IPS-11a (cell line): Measurements from ENCODE around the gene ACIN1.
"Not testable (repeated sequence)": the region's sequence is repeated elsewhere in the genome, so short reads cannot be mapped to it uniquely, and the experiment has no call there.

ENCODE experiments used
- H3K4me3 ChIP-seq: one replicate; pipeline ENCODE4 v1.5.1; 2013; ENCODE audit warnings: low read depth, low read length, control low read depth

ACIN1 gene

DNA sequence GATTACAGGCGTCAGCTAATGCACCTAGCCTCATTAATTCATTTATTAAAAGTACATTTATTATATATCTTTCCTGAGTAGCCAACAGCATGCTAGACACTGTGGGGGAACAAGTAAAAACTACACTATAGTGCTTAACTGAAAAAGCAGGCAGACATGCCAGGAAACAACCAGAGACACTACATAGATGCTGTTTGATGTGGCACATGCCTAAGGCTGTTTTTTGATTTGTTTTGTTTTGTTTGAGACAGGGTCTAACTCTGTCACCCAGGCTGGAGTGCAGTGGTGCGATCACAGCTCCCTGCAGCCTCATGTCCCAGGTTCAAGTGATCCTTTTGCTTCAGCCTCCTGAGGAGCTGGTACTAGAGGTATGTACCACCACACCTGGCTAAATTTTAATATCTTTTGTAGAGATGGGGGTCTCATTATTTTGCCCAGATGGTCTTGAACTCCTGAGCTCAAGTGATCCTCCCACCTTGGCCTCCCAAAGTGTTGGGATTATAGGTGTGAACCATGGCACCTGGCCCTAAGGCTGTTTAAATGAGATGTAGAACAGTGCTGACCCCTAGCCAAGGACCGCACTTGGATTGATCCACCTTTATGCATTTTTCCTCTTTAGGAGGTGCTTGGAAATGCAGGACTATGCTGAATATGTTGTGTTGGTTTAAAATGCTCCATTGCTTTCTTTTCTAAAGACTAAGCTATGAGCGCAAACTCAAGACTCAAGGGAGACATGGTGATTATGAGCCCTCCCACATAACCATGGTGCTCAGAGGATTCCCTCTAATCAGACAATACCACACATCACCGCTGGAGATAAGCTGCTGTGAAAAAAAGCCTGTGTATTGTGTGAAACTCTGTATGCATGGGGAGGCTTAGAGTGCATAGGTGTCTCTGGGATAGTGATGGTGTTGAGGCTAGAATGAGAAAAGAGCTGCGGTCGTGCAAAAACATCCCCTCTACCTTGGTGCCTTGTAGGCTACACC is 74.5 kb downstream of the ACIN1 start:
- H3K4me3 ChIP-seq: no peak overlapping the region

DNA sequence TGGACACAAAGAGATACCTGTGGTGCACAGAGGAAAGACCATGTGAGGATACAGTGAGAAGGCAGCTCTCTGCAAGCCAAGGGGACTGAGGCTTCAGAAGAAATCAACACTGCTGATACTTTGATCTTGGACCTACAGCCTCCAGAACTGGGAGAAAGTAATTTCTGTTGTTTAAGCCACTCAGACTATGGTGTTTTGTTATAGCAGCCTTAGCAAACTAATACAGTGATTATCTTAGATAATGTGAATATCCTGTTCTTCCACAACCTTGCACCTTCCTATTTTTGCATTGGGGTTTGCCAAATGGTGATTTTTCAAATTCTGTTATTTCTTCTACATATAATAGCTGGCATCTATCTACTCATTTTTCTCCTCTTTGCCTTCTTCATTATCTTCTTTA is 76.8 kb downstream of the ACIN1 start:
- H3K4me3 ChIP-seq: no peak overlapping the region

DNA sequence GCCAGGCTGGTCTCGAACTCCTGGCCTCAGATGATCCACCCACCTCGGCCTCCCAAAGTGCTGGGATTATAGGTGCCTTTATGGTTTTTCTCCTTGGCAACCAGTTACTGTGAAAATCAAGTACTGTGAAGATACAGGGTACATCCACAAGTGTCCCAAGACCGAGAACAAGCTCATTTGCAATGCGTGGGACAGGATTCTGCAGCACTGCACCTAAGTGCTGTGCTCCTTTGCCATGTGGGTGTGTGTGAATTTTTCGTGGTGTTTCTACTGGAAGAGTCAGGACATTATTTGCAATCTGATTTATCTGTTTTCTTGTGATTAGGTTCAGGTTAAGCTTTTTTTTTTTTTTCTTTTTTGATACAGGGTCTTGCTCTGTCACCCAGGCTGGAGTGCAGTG is 77.8 kb downstream of the ACIN1 start:
- no peak overlapping the region for H3K4me3 ChIP-seq

DNA sequence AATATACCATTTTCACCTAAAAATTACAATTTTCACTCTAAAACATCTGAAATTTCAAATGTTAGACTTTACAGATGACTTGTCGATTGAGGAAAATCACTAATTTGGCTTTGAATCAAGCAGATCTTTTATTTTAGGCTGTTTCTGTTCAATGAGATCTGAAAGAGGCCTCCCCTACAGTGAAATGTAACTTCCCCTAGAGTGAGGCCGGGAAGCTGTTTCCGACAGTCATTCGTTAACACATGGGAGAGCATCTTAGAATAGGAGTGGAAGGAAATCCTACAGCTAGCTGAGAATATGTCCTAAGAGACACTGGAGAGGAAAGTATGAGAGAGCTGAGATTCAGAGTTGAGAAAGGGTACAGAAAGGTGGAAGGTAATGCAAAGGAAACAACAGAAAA is 79.3 kb downstream of the ACIN1 start:
- no peak overlapping the region for H3K4me3 ChIP-seq

DNA sequence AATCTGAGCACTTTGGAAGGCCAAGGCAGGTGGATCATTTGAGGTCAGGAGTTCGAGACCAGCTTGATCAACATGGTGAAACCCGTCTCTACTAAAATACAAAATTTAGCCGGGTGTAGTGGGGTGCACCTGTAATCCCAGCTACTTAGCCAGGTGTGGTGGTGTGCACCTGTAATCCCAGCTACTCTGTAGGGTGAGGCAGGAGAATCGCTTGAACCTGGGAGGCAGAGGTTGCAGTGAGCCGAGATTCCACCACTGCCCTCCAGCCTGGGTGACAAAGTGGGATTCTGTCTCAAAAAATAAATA is 81.2 kb downstream of the ACIN1 start:
- not testable (repeated sequence) for H3K4me3 ChIP-seq

DNA sequence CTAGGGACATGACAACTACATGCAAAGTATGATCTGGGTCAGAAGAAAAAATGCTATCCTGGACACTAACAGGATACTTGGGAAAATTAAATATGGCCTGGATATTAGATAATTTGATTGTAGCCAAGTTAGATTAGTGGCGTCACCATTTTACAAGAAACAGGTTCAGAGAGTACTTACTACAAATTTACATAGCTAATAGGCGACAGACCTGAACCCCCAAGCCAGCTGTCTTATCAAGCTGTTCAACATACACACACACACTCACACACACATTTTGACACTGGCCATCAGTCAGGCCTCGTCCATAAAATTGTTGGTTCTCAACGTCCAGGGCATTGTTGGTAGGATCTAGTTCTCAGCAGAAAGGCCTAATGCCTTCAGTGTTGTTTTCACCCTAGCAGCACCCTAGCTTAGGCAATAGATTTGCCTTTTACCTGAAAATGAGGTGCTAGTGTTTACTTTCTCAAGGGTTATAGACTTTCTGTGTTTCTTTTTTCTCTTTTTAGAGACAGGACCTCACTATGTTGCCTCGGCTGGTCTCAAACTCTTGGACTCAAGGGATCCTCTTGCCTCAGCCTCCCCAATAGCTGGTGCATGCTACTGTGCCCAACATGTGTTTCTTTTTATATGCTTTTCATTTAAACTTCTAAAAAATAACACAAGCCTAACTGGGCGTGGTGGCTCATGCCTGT is 81.7 kb downstream of the ACIN1 start:
- no peak overlapping the region for H3K4me3 ChIP-seq

DNA sequence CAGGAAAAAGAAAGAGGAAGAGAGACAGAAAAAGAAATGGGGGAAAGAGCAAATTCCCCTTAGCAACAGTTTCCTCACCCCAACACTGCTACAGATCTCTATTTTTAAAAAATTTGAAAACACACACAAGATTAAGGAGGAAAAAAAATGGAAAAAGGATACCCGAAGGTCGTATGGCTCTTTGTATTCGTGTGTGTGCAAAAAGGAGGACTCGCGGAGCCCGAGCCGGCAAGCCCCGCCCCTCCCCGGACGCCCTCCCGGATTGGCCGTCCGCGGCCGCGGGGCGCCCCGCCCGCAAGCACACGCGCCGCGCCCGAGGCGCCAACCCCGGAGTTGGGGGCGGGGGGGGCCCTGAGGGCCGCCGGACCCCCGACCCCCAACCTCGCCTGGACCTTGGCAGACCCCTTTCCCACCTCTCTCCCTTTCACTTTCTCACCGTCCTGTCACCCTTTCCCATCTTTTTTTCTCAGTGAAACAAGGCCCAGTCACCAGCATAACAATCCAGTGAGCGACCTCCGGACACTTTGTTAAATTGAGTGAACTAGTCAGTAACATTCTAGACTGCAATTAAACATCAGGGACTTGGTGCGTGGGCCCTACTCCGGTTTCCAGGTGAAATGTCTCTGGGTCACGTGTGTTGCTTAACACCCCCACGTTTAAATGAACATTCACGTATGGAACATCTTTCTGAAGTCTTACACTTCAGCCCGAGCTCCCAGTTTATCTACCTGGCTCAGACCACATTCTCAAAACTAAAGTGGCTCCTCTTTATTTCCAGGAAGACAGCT is 84.8 kb downstream of the ACIN1 start, which contains the start of gene C14orf93:
TSS of gene C14orf93 (minus strand) at position 205 of the 788 bp plus-strand sequence. CDS start 11,120 bp downstream, outside the sequence.
- peak within 1 kb of the TSS; percentile 46 for H3K4me3 ChIP-seq

DNA sequence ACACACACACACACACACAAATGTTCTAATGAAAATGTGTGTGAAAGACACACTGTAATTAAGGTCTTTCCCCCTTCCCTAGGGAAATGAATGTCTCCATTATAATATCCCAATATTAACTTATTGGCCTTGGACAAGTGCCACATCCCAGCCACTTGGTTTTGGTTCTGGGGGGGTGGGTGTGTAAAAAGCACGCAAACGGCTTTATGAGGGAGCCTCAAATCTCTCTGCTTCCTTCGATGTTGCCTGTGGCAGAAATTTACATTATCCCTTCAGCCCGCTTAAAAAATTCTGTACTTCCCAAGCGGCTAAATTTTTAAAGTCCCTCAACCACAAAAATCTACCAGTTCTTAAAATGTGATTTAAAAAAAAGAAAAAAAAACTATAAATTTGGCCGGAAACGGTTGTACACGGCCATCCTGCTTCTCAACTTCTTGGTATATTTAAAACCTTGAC is 85.4 kb downstream of the ACIN1 start:
- H3K4me3 ChIP-seq: peak overlapping the region; percentile 46

DNA sequence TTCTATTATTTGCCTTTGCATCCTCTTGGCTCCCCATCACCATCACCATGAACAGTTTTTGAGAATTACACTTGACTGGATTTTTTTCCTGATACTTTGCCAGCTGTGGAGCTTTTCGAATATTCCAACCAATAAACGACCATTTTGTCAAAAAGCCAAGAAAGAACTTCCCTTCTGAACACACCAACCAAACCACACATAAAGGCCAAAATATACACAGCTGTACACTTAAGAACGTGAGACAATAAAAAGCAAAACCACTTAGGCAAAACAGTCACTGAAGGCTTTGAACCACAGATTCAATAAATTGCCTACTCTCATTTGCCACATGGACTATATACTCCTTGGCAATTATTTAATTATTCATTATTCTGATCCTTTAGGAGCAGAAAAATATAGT is 86.1 kb downstream of the ACIN1 start:
- H3K4me3 ChIP-seq: no peak overlapping the region
